RPMI8226 (cell line): ENCODE measurements around the gene SLC10A2.
"Not testable (repeated sequence)": the region's sequence is repeated elsewhere in the genome, so short reads cannot be mapped to it uniquely, and the experiment has no call there.

ENCODE experiments used
- DNase-seq: peaks from one replicate; pipeline ENCODE4 v3.0.0-alpha.2; 2015

SLC10A2 gene, protein sequence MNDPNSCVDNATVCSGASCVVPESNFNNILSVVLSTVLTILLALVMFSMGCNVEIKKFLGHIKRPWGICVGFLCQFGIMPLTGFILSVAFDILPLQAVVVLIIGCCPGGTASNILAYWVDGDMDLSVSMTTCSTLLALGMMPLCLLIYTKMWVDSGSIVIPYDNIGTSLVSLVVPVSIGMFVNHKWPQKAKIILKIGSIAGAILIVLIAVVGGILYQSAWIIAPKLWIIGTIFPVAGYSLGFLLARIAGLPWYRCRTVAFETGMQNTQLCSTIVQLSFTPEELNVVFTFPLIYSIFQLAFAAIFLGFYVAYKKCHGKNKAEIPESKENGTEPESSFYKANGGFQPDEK

DNA sequence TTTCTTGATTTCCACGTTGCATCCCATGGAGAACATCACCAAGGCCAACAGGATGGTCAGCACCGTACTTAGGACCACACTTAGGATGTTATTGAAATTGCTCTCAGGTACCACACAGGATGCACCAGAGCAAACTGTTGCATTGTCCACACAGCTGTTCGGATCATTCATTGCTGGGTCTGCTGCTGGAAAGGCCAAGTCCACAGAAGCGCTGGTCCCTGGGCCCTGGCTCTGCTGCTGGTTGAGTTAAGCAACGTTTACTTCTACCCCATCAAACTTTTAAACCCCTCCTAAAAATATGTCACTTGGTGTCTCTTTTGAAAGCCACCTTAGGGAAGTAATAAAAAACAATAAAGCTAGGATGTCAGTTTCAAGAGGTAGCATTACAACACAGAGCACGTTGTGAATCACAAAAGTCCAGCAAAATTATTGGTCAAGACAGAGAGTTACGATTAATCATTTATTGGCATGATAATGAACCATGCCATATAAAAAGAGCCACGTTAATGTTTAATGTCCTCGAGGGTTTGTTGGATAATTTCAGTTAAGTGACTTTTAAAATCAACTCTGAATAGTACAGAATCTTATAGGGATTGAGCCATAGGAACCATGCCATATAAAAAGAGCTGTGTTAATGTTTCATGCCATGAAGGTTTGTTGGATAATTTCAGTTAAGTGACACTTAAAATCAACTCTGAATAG lies at the start of gene SLC10A2:
Gene SLC10A2, minus strand, starts transcription at position 339 of the 702 bp plus-strand sequence. Its CDS starts 168 bp downstream, at position 171.
- no peak for DNase-seq

DNA sequence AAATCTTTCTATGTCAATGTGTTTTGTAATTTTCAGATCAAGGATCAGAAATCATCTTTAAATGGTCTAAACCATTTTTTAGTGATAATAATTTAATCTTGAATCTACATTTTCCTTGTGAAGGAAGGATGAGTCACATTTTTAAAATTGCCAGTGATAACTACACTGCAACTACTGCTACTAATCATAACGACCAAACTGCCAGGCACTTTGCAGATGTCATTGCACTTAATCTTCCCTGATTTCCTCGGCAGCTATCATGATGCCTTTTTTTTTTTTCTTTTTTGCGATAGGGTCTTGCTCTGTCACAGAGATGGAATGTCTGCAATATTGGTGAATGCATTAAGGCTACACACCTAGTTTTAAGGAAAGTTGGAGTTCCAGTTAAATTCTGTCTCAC lies 41.4 kb upstream of the SLC10A2 start:
- no peak for DNase-seq

DNA sequence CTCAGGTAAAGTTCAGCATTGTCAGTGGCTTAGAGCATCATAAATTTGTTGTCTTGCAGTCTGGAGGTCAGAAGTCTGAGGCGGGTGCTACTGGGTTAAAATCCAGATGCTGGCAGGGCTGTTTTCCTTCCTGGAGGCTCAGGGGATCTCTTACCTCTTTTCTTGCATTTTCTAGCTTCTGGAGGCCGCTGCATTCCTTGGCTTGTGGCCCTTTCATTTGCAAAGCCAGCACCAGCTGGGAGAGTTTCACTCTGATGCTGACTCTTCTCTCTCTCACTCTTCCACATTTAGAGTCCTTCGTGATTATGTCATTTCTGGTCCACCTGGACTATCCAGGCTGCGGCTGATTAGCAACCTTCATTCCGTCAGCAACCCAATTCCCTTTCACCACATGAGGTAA lies 38.1 kb upstream of the SLC10A2 start:
- no peak for DNase-seq

DNA sequence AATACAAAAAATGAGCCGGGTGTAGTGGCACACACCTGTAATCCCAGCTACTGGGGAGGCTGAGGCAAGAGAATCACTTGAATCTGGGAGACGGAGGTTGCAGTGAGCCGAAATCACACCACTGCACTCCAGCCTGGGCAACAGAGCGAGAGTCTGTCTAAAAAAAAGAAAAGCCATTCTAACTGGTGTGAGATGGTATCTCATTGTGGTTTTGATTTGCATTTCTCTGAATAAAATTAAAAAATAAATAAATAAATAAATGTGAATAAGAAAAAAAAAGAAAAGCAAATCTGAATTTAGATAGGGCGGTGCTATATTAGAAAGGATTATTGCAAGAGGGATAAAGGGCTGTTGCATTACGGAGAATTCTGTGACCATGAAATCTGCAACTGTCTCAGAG lies 37.2 kb upstream of the SLC10A2 start:
- not testable (repeated sequence) for DNase-seq

DNA sequence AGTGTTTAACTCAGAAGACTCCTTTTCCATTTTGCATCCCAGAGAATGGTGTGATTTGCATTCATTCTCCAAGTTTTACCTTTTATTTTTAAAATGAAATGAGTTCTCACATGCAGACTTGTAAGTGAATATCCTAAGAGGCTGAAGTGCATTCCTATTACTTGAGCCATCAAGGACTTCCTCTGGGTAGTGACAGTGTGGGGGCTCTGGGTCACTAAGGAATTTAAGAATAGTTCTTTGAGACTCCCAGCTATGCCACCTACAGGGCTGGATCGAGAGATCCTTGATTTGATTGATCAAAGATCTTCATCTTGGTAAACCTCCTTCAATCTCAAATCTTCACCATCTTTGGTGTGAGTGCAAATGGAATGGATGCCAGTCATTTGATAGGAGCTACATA lies 36.3 kb upstream of the SLC10A2 start:
- no peak for DNase-seq

DNA sequence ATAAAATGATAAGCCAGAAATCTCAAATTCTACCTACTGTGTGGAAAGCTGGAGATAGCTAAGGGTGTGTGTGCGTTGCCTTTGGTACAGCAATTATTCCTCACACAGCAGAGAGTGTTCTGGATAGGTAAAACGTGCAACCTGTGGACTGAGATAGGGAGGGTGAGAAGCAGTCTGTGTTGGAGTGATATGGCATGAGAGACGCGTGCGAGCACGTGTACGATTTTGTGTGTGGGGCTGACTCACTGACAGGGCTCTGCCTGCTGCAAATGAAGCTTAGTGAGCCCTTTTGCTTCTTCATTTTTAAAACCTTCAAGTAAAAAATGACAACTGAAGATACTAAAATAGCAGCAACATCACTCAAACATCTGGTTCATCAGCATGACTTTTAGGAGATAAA lies 35.7 kb upstream of the SLC10A2 start:
- DNase-seq: no peak

DNA sequence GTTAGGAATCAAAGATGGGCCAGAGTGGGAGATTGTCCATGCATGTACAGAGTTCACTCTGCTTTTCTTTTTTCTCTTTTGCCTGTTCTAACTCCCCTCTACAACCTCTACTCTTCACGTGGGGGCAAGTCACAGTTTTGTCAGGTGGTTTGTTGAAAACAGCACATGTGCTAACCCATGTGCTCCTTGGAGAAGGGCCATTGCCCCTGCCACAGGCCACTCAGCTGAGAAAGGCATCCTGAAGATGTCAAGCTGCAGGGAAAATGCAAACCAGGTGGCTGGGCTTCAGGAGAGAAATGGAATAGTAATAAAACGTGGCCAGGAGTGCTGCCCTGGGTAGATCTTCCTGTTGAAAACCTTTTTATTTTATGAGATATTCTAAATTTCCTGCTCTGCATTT lies 35.3 kb upstream of the SLC10A2 start:
- DNase-seq: no peak

DNA sequence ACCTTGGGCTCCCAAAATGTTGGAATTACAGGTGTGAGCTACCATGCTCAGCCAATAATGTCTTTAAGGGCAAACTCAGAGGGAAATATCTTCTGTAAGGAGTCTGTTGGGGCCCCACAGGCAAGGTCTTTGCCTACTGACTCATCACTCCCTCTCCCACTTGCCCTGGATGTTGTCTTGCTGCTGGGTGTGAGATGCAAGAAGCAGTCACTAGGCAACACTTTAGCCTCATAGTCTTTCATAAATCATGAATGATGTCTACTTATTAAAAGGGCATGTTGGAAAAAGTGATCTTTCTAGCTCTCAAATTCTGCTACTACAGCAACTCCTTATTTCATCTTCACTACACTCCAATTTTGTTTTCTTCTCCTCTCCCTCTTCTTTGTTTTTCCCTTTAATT lies 34.6 kb upstream of the SLC10A2 start:
- no peak for DNase-seq

DNA sequence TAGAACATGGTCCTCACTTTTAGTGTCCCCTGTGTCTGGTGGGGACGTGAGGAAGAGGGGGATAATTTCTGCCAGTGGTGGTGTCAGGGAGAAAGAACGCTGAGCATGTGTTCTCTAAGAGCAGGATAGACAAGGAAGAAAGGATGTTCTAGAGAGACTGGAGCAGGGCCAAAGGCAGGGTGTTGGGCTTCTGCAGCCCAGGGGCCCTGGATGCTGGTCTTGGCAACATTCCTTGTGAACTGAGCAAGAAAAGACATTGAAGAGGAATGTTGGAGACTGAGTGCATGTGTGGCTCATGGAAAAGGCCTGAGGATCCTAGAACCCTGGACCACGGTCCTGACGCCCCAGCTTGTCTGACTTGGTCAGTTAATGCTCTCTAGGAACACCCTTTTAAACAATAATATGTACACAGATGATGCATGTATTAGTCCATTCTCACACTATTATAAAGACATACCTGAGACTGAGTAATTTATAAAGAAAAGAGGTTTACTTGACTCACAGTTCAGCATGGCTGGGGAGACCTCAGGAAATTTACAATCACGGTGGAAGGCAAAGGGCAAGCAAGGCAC lies 33.6 kb upstream of the SLC10A2 start:
- DNase-seq: no peak

DNA sequence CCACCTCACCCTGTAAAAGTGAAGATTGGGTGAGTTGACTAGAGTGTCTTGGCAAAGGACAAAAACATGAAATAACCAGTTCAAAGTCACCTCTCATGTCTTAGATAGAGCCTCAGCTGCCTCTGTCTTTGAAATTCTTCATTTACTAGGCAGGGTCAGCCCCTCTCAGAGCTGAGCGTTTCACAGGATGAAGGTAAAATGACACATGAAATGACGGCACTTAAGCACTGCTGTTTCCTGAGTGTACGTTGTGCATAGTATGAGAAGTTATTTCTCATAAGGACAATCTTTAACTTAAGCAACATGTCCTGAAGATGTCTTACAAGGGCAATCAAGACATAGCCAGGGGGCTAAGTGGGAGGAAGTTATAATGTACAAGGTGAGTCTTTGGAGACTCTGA lies 32.3 kb upstream of the SLC10A2 start:
- DNase-seq: no peak

DNA sequence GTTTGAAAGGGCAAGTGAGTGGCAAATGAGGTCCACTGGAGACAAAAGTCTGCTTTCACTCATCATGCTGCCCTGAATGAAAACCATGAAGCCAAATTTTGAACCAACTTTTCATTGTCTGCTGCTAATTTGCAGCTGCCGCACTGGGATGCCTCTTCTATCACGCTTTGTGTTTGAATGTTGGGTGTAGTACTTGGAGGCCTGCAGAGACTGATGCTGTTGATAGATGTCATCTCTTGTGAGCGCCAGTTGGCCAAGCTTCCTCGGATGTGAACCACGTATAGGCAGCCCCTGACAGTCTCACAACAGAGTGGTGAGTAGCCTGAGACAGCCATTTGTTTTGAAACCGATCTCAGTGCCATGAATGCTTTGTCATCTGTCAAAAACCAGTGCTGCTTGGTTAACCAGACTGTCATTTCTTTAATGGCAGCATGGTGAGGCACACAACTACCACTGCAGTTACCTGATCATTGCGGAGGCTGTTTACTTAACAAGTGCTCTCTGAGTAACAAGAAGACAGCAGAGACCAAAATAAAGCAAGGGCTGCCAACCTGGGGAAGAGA lies 31.2 kb upstream of the SLC10A2 start:
- no peak for DNase-seq

DNA sequence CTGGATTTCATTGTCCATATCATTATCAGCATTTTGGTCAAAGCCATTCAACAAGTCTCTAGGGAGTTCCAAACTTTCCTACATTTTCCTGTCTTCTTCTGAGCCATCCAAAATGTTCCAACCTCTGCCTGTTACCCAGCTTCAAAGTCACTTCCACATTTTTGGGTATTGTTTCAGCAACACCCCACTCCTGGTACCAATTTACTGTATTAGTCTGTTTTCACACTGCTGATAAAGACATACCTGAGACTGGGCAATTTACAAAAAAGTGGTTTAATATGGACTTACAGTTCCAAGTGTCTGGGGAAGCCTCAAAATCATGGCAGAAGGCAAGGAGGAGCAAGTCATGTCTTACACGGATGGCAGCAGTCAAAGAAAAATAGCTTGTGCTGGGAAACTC lies 27.4 kb upstream of the SLC10A2 start:
- DNase-seq: not testable (repeated sequence)

DNA sequence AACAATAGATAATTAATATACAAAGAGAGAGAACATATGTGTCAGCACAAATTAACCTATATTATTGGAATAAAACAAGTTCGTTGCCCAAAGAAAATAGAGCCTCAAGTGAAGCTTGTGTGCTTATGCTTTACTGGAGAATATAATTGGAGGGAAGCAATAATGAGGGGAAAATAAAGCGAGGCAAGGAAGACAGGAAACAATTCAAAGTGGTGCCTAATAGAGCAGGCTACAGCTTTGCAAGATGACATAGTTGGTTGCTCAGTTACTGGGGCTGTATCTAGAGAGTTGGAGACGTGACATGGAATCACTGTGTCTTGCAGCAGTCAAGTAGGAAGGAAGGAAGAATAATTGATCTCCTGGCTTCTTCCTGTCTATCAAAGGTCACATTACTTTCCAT lies 21.1 kb upstream of the SLC10A2 start:
- DNase-seq: no peak

DNA sequence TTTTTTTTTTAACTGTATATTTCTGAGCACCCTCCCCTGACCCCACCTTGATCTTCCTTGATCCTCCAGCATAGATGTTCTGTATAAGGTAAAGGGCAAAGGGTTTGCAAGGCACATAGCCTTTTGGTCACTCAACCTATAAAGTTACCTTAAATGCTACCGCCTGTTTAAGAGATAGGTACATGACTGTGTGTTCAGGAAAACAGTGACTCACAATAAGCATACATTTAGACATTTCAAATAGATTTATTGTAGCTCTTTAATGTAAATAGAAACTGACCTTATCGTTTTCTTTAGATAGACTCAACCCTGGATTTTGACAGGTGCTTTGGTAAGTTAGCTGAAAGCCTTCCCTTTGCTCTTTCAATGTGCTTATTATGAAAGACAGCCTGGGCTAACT lies 15.2 kb upstream of the SLC10A2 start:
- no peak for DNase-seq

DNA sequence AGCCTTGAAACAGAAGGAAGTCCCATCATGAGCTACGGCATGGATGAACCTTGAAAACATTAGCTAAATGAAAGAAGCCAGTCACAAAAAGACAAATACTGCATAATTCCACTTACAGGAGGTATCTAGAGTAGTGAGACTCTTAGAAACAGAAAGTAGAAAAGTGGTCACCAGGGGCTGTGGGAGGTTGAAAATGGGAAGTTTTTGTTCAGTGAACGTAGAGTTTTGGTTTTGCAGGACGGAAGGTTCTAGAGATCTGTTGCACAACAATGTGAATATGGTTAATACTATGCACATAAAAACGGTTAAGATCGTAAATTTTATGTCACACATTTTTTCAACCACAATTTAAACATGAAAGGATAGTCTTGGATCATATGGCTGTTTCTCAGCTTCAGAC lies 11.9 kb upstream of the SLC10A2 start:
- DNase-seq: no peak

DNA sequence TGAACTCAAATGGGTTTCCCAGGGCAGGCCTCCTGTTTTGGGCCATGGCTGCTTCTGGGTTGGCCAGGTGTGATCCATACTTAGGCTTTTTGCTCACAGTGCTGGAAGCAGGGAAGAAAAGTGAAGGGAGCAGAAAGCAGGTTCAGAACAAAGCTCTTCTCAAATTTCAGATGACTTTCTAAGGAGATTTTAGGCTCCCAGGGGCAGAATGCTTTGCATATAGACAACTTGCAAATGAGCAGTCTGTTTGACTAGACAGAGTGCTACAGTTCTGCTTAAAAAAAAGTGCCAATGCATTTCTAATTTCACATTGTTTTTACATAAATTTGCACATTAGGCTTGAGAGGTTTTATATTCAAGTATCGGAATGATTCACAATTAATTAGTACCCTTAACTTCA lies 2.6 kb upstream of the SLC10A2 start:
- no peak for DNase-seq

DNA sequence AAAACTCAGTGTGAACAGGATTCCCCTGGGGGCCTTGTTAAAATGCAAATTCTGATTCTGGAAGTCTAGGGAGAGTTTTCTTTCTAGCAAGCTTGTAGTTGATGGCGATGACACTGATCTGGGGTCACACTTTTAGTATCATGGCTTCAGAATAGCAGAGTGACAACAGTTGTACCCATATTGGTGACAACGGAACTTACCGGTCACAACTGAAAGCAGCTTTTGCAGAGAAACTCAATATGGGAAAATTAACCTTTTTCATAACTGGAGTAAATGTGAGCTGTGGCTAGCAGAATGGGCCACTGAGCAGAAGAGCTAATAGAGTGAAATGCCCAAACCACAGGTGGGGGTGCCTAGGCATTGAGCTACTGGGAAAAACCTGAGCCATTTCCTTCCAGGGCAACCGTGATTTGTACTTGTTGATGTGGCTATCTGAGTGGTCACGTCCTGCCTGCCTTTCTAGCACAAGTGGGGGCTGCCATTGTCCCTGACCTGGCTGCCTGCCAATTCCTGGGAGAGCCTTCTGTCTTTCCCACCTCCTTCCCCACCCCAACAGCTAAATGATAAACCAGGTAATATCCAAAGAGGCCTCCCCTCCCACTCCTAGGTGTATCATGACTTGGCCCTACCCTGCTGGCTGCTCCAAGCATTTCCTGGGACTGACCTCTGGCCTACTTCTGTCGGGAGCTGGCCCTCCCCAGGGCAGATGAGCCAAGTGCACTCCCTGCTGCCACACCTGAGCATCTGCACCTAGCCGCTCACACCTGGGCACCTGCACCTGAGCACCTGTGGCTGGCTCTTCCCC lies 1.7 kb upstream of the SLC10A2 start:
- no peak for DNase-seq

DNA sequence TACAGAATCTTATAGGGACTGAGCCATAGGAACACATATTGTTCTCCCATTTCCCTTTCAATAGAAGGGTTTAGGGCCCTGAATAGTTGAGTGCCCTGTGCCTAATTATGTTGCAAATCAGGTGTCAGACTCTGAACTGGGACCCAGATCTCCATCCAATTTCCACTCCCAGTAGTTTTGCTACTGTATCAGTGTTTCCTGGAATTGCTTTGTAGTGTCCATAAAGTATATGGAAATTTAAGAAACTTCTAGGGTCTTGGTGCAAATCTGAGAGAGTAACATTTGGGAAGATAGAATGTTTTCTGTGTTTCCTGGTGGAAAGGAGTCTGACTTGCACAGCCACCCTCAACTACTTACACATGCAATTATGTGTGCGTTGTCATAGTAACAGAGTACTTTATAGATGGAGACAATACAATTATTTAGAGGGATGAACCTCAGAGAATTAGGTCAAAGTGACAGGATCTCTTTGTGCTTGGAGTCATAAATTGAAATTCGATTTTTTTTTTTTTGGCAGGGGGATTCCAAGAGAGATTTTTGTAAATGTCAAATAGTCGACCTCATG lies 646 bp upstream of the SLC10A2 start:
- no peak for DNase-seq

DNA sequence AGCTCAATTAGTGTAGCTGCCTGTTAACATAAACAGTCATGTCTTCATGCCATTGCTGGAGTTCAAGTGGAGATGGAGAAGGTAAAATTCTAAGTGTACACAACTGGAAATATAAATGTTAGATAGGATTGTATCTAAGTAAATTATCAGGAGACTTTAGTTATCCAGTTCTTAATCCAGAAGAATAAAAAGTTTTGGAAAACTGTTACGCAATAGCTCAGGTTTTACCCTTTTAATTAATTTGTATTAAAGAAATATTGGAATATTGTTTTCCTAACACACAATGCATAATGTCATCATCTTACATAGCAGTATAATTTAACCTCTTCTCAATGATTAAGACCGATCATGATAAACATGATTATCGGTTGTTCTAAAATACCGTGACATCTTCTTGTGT lies 2.8 kb downstream of the SLC10A2 start:
- no peak for DNase-seq

DNA sequence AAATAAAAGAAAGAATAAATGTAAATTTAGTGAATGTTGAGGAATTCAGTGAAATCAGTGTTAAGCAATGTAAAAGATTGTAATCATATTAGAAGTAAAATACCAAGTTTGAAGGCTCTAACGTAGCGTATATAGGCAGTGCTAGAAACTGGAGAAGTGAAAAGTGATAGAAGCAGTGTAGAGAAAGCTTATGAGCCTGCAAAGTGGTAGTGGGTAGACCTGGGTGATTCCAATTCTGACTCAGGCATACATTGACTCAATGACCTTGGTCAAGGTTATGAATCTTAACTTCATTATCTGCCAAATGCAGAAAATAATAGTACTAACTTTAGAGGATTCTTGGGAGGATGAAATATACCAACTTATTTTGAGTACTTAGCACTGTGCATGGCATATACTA lies 4.1 kb downstream of the SLC10A2 start:
- no peak for DNase-seq

DNA sequence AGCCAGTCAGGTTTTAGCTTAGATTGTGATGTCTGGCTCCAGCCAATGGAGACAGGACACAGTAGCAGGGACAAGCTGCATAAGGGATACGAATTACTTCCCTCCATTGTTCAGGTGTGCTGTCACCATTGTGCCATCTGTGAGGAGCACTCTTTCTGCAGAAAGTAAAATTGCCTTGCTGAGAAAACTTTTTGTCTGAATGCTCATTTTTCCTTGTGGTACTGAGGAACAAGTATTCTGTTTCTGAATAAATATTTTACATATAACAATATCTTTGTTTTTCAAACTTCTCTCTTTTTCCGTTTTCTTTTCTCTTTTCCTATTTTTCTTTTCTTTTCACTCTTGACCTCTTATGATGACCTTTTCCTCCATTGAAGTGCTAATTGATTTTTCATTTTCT lies 10.2 kb downstream of the SLC10A2 start:
- no peak for DNase-seq

DNA sequence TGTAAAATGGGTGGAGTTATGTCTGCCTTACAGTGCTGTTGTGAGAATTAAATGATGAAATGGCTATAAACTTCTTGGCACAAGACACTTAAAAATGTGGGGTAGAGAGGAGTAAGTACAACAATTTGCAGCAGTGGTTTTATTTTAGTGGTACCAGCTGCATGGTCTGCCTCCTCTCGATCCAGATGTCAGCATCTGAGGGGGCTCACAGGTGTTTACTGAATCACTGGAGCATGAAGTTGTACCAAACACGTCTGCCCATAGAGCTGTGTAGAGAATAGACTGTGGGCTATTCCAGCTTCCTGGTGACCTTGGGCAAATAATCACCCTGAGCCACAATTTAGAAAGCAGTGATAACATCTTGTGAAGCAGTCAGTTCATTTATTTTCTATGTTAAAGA lies 11.1 kb downstream of the SLC10A2 start:
- DNase-seq: no peak

DNA sequence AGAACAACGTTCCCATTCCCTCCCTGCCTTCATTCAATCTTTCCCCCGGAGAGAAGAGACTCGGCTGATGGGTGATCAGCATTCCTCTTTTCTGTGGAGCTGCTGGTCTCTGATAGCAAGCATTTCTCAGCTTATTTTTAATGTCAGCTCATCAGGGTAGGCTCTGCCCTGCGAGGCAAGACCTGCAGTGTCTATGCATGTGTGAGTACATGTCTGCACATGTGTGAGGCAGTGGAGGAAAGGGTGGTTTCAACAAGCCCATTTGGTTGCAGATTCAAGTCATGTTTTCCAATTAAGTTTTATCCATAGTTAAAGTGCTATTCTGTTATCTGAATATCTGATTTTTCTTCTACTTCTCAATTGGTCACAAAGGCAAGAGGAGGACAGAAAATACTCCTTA lies 19.5 kb downstream of the SLC10A2 start:
- no peak for DNase-seq
